WTC11 (cell line): Measurements from ENCODE around the gene HAPLN3. TPM values are rescaled to one million over a fixed set of nuclear protein-coding genes. Genes with fewer than 3 reads are reported as not detected.

Experiments
- ATAC-seq: fragments of 200-7000 bp; cut with Tn5 transposase; 2 replicates; pipeline ENCODE4 v1.10.0; 2021; ENCODE audit warnings: mild to moderate bottlenecking, moderate library complexity
- CTCF ChIA-PET: fragments of 300-600 bp; sonication (Branson Sonifier 250); formaldehyde crosslinking; loops from one replicate; lab custom pipeline; 2021; ENCODE audit warnings: antibody characterized with exemption; lab: Charles Lee
- POLR2A ChIA-PET: fragments of 350-600 bp; sonication (Branson Sonifier 250); formaldehyde crosslinking; loops from one replicate; lab custom pipeline; 2021; ENCODE audit warnings: antibody characterized with exemption; lab: Charles Lee
- DNase-seq: peaks from one replicate; pipeline ENCODE4 v3.0.0; 2021; ENCODE audit warnings: low spot score
- H3K27ac Mint-ChIP-seq: 2 replicates; pipeline ENCODE4 v1.8.0; 2021; ENCODE audit warnings: mixed read lengths
- H3K27me3 Mint-ChIP-seq: 2 replicates; pipeline ENCODE4 v1.8.0; 2021; ENCODE audit warnings: low read depth, mild to moderate bottlenecking, moderate library complexity, mixed read lengths
- H3K36me3 Mint-ChIP-seq: 2 replicates; pipeline ENCODE4 v1.8.0; 2021; ENCODE audit warnings: mixed read lengths
- H3K4me1 Mint-ChIP-seq: 2 replicates; pipeline ENCODE4 v1.8.0; 2022; ENCODE audit warnings: mixed read lengths
- H3K4me3 Mint-ChIP-seq: 2 replicates; pipeline ENCODE4 v1.8.0; 2021; ENCODE audit warnings: mild to moderate bottlenecking, moderate library complexity, mixed read lengths
- H3K9me3 Mint-ChIP-seq: 2 replicates; pipeline ENCODE4 v1.8.0; 2021; ENCODE audit warnings: mixed read lengths
- ELF4 ChIP-seq: sonication (generic); formaldehyde crosslinking; IDR thresholded peaks from 2 replicates; pipeline ENCODE4 v1.8.1; 2022; ENCODE audit warnings: low read depth, mild to moderate bottlenecking, moderate library complexity, missing genetic modification reagents
- EMX1 ChIP-seq: fragments of 250-450 bp; sonication (Bioruptor Pico); IDR thresholded peaks from 2 replicates; pipeline ENCODE4 v1.8.0; 2021; ENCODE audit warnings: mild to moderate bottlenecking
- FOXK1 ChIP-seq: sonication (generic); formaldehyde crosslinking; IDR thresholded peaks from 2 replicates; pipeline ENCODE4 v1.8.0; 2022; ENCODE audit warnings: mild to moderate bottlenecking, moderate library complexity, missing genetic modification reagents
- GTF2I ChIP-seq: fragments of 250-450 bp; sonication (Bioruptor Pico); conservative IDR thresholded peaks from 2 replicates; pipeline ENCODE4 v1.4.0; 2021; ENCODE audit warnings: mild to moderate bottlenecking
- JAZF1 ChIP-seq: fragments of 250-450 bp; sonication (Bioruptor Pico); IDR thresholded peaks from 2 replicates; pipeline ENCODE4 v1.9.0; 2021; ENCODE audit warnings: moderate library complexity, mild to moderate bottlenecking, inconsistent platforms
- MXD4 ChIP-seq: fragments of 250-450 bp; sonication (Bioruptor Pico); IDR thresholded peaks from 2 replicates; pipeline ENCODE4 v1.8.0; 2021; ENCODE audit warnings: mild to moderate bottlenecking, moderate library complexity, borderline replicate concordance
- MYBL2 ChIP-seq: sonication (generic); formaldehyde crosslinking; IDR thresholded peaks from 2 replicates; pipeline ENCODE4 v1.8.1; 2023; ENCODE audit warnings: mild to moderate bottlenecking, moderate library complexity, missing genetic modification reagents
- NFATC4 ChIP-seq: fragments of 250-450 bp; sonication (Bioruptor Pico); IDR thresholded peaks from 2 replicates; pipeline ENCODE4 v1.9.0; 2021; ENCODE audit warnings: mild to moderate bottlenecking
- NR1H2 ChIP-seq: sonication (generic); formaldehyde crosslinking; IDR thresholded peaks from 2 replicates; pipeline ENCODE4 v1.9.0; 2021; ENCODE audit warnings: mild to moderate bottlenecking, moderate library complexity, missing genetic modification reagents
- NR2C2 ChIP-seq: sonication (generic); formaldehyde crosslinking; IDR thresholded peaks from 2 replicates; pipeline ENCODE4 v1.8.0; 2022; ENCODE audit warnings: mild to moderate bottlenecking, missing genetic modification reagents
- NR3C1 ChIP-seq: sonication (generic); formaldehyde crosslinking; conservative IDR thresholded peaks from 2 replicates; pipeline ENCODE4 v1.8.1; 2023; ENCODE audit warnings: low read depth, mild to moderate bottlenecking, missing genetic modification reagents
- TCF7 ChIP-seq: sonication (generic); formaldehyde crosslinking; IDR thresholded peaks from 2 replicates; pipeline ENCODE4 v1.8.0; 2022; ENCODE audit warnings: mild to moderate bottlenecking, low read depth, missing genetic modification reagents, moderate library complexity
- ZNF317 ChIP-seq: sonication (generic); formaldehyde crosslinking; IDR thresholded peaks from 2 replicates; pipeline ENCODE4 v1.8.1; 2023; ENCODE audit warnings: low read depth, mild to moderate bottlenecking, moderate library complexity, missing genetic modification reagents, borderline replicate concordance
- total RNA-seq: library from RNA; stranded (reverse); gene quantifications from 3 replicates; pipeline ENCODE4 v1.2.3, GENCODE V29; 2021
- TF ChIP-seq, protein P1 (sequence below): sonication (generic); formaldehyde crosslinking; IDR thresholded peaks from 2 replicates; pipeline ENCODE4 v1.8.1; 2023; ENCODE audit warnings: mild to moderate bottlenecking, missing genetic modification reagents, moderate library complexity
- TF ChIP-seq, protein P2 (sequence below): fragments of 200-600 bp; IDR thresholded peaks from 2 replicates; pipeline ENCODE4 v1.8.0; 2022; ENCODE audit warnings: antibody characterized with exemption
- TF ChIP-seq, protein P3 (sequence below): sonication (generic); formaldehyde crosslinking; IDR thresholded peaks from 2 replicates; pipeline ENCODE4 v1.8.0; 2023; ENCODE audit warnings: mild to moderate bottlenecking, missing genetic modification reagents
- TF ChIP-seq, protein P4 (sequence below): sonication (generic); formaldehyde crosslinking; IDR thresholded peaks from 2 replicates; pipeline ENCODE4 v1.8.1; 2022; ENCODE audit warnings: missing genetic modification reagents, borderline replicate concordance
- TF ChIP-seq, protein P5 (sequence below): sonication (generic); formaldehyde crosslinking; IDR thresholded peaks from 2 replicates; pipeline ENCODE4 v1.8.1; 2023; ENCODE audit warnings: mild to moderate bottlenecking, missing genetic modification reagents
- TF ChIP-seq, protein P6 (sequence below): sonication (generic); formaldehyde crosslinking; IDR thresholded peaks from 2 replicates; pipeline ENCODE4 v1.8.1; 2022; ENCODE audit warnings: mild to moderate bottlenecking, missing genetic modification reagents, moderate library complexity, borderline replicate concordance
- TF ChIP-seq, protein P7 (sequence below): fragments of 250-450 bp; sonication (Bioruptor Pico); IDR thresholded peaks from 2 replicates; pipeline ENCODE4 v1.9.0; 2021; ENCODE audit warnings: mild to moderate bottlenecking
- TF ChIP-seq, protein P8 (sequence below): sonication (generic); formaldehyde crosslinking; IDR thresholded peaks from 2 replicates; pipeline ENCODE4 v1.8.1; 2022; ENCODE audit warnings: mild to moderate bottlenecking, moderate library complexity, missing genetic modification reagents

HAPLN3 gene
- total RNA-seq, 1 experiment from 2014 or later: 50.6 TPM

DNA sequence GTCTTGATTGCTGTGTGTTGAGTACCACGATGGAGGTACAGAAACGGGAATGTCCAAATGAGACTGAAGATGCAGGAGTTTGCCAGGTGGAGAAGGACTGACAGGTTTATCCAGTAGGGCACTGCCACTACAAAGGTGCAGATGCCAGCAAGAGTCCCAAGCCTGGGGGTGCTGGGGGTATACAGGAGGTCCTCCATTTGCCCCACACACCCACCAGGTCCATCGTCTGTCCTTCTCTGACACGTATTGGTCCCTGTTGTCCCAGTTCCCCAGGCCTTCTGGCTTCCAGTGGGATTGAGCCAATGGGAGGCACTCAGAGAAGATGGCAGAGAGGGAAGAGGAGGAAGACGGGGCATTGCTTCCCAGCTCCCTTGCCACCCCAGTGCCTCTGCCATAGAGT is 6.6 kb downstream of the HAPLN3 start (continued):
- TF ChIP-seq, protein P1, sequence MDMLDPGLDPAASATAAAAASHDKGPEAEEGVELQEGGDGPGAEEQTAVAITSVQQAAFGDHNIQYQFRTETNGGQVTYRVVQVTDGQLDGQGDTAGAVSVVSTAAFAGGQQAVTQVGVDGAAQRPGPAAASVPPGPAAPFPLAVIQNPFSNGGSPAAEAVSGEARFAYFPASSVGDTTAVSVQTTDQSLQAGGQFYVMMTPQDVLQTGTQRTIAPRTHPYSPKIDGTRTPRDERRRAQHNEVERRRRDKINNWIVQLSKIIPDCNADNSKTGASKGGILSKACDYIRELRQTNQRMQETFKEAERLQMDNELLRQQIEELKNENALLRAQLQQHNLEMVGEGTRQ (CRISPR knock-in tag): no peak
- TF ChIP-seq, protein P2, sequence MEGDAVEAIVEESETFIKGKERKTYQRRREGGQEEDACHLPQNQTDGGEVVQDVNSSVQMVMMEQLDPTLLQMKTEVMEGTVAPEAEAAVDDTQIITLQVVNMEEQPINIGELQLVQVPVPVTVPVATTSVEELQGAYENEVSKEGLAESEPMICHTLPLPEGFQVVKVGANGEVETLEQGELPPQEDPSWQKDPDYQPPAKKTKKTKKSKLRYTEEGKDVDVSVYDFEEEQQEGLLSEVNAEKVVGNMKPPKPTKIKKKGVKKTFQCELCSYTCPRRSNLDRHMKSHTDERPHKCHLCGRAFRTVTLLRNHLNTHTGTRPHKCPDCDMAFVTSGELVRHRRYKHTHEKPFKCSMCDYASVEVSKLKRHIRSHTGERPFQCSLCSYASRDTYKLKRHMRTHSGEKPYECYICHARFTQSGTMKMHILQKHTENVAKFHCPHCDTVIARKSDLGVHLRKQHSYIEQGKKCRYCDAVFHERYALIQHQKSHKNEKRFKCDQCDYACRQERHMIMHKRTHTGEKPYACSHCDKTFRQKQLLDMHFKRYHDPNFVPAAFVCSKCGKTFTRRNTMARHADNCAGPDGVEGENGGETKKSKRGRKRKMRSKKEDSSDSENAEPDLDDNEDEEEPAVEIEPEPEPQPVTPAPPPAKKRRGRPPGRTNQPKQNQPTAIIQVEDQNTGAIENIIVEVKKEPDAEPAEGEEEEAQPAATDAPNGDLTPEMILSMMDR: no peak
- TF ChIP-seq GTF2I (no peak), MYBL2 (CRISPR knock-in tag) (no peak), NFATC4 (CRISPR knock-in tag) (no peak), TCF7 (no peak)
- TF ChIP-seq, protein P3, sequence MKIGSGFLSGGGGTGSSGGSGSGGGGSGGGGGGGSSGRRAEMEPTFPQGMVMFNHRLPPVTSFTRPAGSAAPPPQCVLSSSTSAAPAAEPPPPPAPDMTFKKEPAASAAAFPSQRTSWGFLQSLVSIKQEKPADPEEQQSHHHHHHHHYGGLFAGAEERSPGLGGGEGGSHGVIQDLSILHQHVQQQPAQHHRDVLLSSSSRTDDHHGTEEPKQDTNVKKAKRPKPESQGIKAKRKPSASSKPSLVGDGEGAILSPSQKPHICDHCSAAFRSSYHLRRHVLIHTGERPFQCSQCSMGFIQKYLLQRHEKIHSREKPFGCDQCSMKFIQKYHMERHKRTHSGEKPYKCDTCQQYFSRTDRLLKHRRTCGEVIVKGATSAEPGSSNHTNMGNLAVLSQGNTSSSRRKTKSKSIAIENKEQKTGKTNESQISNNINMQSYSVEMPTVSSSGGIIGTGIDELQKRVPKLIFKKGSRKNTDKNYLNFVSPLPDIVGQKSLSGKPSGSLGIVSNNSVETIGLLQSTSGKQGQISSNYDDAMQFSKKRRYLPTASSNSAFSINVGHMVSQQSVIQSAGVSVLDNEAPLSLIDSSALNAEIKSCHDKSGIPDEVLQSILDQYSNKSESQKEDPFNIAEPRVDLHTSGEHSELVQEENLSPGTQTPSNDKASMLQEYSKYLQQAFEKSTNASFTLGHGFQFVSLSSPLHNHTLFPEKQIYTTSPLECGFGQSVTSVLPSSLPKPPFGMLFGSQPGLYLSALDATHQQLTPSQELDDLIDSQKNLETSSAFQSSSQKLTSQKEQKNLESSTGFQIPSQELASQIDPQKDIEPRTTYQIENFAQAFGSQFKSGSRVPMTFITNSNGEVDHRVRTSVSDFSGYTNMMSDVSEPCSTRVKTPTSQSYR (CRISPR knock-in tag): no peak
- TF ChIP-seq, protein P4, sequence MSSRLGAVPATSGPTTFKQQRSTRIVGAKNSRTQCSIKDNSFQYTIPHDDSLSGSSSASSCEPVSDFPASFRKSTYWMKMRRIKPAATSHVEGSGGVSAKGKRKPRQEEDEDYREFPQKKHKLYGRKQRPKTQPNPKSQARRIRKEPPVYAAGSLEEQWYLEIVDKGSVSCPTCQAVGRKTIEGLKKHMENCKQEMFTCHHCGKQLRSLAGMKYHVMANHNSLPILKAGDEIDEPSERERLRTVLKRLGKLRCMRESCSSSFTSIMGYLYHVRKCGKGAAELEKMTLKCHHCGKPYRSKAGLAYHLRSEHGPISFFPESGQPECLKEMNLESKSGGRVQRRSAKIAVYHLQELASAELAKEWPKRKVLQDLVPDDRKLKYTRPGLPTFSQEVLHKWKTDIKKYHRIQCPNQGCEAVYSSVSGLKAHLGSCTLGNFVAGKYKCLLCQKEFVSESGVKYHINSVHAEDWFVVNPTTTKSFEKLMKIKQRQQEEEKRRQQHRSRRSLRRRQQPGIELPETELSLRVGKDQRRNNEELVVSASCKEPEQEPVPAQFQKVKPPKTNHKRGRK: no peak
- TF ChIP-seq, protein P5, sequence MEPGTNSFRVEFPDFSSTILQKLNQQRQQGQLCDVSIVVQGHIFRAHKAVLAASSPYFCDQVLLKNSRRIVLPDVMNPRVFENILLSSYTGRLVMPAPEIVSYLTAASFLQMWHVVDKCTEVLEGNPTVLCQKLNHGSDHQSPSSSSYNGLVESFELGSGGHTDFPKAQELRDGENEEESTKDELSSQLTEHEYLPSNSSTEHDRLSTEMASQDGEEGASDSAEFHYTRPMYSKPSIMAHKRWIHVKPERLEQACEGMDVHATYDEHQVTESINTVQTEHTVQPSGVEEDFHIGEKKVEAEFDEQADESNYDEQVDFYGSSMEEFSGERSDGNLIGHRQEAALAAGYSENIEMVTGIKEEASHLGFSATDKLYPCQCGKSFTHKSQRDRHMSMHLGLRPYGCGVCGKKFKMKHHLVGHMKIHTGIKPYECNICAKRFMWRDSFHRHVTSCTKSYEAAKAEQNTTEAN: no peak

DNA sequence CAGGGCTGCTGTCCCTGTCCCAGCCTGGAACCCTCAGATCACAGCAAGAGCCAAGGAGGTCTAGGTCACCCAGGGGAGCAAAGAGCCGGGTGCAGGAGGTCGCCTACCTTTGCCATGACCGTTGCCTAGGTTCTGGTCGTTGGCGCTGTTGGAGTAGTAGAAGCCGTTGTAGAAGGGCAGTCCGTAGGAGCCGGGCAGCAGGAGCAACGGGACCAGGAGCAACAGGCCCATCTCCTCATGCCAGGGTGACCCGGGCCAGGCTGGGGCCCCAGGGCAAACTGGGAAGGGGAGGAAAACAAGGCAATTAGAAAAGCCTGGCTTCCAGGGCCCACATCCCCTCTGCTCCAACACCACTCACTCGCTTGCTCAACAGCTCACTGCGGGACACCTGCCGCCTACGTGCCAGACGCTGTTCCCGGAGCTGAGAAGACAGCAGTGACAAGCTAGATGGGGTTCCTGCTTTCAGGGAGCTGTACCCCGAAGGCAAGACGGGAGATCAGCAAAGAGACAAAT is 8.2 kb downstream of the HAPLN3 start:
- Mint-ChIP-seq H3K36me3 (peaks cover 15% of the 10 kb centered on the region), H3K4me1 (peaks cover 22% of the 10 kb centered on the region), H3K27me3 (no peaks in the 10 kb centered on the region), H3K27ac (peak overlapping the region; percentile 36; the same call in 1 of the 2 replicates), H3K4me3 (no peak overlapping the region), H3K9me3 (0 out of 2 replicates have a peak, but pooled peaks cover 3% of the 10 kb centered on the region)
- DNase-seq (no peak), ATAC-seq (no peak)
- POLR2A ChIA-PET: interaction anchor here (0.5 kb wide), 1 partner anchor 273 kb away, joined by 5 read pairs; no protein-coding TSS in a partner anchor
- TF ChIP-seq, protein P6, sequence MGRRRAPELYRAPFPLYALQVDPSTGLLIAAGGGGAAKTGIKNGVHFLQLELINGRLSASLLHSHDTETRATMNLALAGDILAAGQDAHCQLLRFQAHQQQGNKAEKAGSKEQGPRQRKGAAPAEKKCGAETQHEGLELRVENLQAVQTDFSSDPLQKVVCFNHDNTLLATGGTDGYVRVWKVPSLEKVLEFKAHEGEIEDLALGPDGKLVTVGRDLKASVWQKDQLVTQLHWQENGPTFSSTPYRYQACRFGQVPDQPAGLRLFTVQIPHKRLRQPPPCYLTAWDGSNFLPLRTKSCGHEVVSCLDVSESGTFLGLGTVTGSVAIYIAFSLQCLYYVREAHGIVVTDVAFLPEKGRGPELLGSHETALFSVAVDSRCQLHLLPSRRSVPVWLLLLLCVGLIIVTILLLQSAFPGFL (CRISPR knock-in tag): no peak
- TF ChIP-seq JAZF1 (CRISPR knock-in tag): no peak
- no peak for TF ChIP-seq NR2C2
- no peak for TF ChIP-seq FOXK1 (CRISPR knock-in tag)
- TF ChIP-seq NR3C1: no peak
- CTCF ChIA-PET: interaction anchor here (0.8 kb wide), 1 partner anchor 117 kb away, joined by 3 read pairs; no protein-coding TSS in a partner anchor

DNA sequence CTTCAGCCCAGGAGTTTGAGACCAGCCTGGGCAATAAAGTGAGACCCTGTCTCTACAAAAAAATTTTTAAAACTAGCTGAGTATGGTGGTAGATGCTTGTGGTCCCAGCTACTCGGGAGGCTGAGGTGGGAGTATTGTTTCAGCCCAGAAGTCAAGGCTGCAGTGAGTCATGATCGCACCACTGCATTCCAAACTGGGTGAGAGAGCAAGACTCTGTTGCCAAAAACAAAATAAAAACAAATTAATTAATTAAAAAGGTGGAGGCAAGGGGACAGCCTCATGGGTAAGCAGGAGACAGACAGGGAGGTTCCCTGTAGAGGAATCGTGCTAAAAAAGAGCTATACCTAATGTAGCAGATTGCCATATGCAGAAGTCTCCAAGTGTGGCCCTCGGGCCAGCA is 12.6 kb downstream of the HAPLN3 start:
- no peak overlapping the region for H3K4me3 Mint-ChIP-seq
- ChIA-PET POLR2A (no interaction called here), CTCF (interaction anchor here (0.6 to 1.9 kb wide), 3 partner anchors 12 to 324 kb away, joined by 3 to 5 read pairs (median 5); no protein-coding TSS in a partner anchor)
- H3K27ac Mint-ChIP-seq: no peak overlapping the region
- peaks cover 27% of the 10 kb centered on the region for H3K36me3 Mint-ChIP-seq
- no peak for ATAC-seq
- 0 out of 2 replicates have a peak, but pooled peaks cover 3% of the 10 kb centered on the region for H3K9me3 Mint-ChIP-seq
- H3K27me3 Mint-ChIP-seq: no peaks in the 10 kb centered on the region
- DNase-seq: no peak
- peaks cover 22% of the 10 kb centered on the region for H3K4me1 Mint-ChIP-seq
- no peak for TF ChIP-seq ZNF317 (CRISPR knock-in tag)
- TF ChIP-seq ELF4: no peak
- TF ChIP-seq EMX1 (CRISPR knock-in tag): no peak
- TF ChIP-seq MXD4 (CRISPR knock-in tag): no peak
- TF ChIP-seq, protein P7, sequence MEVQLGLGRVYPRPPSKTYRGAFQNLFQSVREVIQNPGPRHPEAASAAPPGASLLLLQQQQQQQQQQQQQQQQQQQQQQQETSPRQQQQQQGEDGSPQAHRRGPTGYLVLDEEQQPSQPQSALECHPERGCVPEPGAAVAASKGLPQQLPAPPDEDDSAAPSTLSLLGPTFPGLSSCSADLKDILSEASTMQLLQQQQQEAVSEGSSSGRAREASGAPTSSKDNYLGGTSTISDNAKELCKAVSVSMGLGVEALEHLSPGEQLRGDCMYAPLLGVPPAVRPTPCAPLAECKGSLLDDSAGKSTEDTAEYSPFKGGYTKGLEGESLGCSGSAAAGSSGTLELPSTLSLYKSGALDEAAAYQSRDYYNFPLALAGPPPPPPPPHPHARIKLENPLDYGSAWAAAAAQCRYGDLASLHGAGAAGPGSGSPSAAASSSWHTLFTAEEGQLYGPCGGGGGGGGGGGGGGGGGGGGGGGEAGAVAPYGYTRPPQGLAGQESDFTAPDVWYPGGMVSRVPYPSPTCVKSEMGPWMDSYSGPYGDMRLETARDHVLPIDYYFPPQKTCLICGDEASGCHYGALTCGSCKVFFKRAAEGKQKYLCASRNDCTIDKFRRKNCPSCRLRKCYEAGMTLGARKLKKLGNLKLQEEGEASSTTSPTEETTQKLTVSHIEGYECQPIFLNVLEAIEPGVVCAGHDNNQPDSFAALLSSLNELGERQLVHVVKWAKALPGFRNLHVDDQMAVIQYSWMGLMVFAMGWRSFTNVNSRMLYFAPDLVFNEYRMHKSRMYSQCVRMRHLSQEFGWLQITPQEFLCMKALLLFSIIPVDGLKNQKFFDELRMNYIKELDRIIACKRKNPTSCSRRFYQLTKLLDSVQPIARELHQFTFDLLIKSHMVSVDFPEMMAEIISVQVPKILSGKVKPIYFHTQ (CRISPR knock-in tag): no peak
- TF ChIP-seq NR1H2 (CRISPR knock-in tag): no peak
- TF ChIP-seq, protein P8, sequence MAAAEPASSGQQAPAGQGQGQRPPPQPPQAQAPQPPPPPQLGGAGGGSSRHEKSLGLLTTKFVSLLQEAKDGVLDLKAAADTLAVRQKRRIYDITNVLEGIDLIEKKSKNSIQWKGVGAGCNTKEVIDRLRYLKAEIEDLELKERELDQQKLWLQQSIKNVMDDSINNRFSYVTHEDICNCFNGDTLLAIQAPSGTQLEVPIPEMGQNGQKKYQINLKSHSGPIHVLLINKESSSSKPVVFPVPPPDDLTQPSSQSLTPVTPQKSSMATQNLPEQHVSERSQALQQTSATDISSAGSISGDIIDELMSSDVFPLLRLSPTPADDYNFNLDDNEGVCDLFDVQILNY (CRISPR knock-in tag): no peak
